Measurements from ENCODE around the gene ANGPT4. TPM values are rescaled to one million over a fixed set of nuclear protein-coding genes. Genes with fewer than 3 reads are reported as not detected.

ANGPT4 gene
- total RNA-seq, 1 experiment from 2014 or later, result 0.20 TPM

DNA sequence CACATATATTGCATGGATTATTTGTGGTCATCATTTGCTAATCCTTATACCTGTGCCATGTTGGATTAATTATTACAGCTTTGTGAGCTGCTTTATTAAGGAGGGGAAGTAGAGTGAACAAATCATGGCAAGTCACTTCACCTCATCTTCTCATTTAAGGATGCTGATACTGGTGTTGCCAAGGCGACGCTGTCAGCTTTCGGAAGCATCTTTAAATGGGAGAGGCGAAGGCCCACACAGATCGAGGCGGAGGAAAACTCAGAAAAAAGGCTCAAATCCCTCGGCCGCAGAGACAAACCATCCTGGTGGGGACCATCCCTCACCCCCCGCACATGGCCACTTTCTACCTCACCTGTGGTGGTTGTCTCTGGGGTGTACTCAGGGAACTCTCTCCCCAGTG is 47.9 kb downstream of the ANGPT4 start:
- peaks cover 9% of the 10 kb centered on the region for H3K27me3 Mint-ChIP-seq (ENCODE audit: low read depth)
- peaks cover 4% of the 10 kb centered on the region for H3K4me1 Mint-ChIP-seq
- TF ChIP-seq PRRX2 (CRISPR knock-in tag; IDR thresholded peaks at IDR 0.05) (no peak), FOXJ3 (CRISPR knock-in tag; IDR thresholded peaks at IDR 0.05; ENCODE audit: borderline replicate concordance) (no peak), TEAD4 (CRISPR knock-in tag; IDR thresholded peaks at IDR 0.05) (no peak), RELA (CRISPR knock-in tag; IDR thresholded peaks at IDR 0.05; ENCODE audit: borderline replicate concordance) (no peak), TEAD1 (CRISPR knock-in tag; IDR thresholded peaks at IDR 0.05) (no peak), ZNF671 (CRISPR knock-in tag; IDR thresholded peaks at IDR 0.05) (no peak)
- TF ChIP-seq, protein P1, sequence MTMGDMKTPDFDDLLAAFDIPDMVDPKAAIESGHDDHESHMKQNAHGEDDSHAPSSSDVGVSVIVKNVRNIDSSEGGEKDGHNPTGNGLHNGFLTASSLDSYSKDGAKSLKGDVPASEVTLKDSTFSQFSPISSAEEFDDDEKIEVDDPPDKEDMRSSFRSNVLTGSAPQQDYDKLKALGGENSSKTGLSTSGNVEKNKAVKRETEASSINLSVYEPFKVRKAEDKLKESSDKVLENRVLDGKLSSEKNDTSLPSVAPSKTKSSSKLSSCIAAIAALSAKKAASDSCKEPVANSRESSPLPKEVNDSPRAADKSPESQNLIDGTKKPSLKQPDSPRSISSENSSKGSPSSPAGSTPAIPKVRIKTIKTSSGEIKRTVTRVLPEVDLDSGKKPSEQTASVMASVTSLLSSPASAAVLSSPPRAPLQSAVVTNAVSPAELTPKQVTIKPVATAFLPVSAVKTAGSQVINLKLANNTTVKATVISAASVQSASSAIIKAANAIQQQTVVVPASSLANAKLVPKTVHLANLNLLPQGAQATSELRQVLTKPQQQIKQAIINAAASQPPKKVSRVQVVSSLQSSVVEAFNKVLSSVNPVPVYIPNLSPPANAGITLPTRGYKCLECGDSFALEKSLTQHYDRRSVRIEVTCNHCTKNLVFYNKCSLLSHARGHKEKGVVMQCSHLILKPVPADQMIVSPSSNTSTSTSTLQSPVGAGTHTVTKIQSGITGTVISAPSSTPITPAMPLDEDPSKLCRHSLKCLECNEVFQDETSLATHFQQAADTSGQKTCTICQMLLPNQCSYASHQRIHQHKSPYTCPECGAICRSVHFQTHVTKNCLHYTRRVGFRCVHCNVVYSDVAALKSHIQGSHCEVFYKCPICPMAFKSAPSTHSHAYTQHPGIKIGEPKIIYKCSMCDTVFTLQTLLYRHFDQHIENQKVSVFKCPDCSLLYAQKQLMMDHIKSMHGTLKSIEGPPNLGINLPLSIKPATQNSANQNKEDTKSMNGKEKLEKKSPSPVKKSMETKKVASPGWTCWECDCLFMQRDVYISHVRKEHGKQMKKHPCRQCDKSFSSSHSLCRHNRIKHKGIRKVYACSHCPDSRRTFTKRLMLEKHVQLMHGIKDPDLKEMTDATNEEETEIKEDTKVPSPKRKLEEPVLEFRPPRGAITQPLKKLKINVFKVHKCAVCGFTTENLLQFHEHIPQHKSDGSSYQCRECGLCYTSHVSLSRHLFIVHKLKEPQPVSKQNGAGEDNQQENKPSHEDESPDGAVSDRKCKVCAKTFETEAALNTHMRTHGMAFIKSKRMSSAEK (CRISPR knock-in tag; IDR thresholded peaks at IDR 0.05; ENCODE audit: borderline replicate concordance), result no peak
- TF ChIP-seq, protein P2, sequence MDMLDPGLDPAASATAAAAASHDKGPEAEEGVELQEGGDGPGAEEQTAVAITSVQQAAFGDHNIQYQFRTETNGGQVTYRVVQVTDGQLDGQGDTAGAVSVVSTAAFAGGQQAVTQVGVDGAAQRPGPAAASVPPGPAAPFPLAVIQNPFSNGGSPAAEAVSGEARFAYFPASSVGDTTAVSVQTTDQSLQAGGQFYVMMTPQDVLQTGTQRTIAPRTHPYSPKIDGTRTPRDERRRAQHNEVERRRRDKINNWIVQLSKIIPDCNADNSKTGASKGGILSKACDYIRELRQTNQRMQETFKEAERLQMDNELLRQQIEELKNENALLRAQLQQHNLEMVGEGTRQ (CRISPR knock-in tag; IDR thresholded peaks at IDR 0.05), result no peak
- TF ChIP-seq, protein P3, sequence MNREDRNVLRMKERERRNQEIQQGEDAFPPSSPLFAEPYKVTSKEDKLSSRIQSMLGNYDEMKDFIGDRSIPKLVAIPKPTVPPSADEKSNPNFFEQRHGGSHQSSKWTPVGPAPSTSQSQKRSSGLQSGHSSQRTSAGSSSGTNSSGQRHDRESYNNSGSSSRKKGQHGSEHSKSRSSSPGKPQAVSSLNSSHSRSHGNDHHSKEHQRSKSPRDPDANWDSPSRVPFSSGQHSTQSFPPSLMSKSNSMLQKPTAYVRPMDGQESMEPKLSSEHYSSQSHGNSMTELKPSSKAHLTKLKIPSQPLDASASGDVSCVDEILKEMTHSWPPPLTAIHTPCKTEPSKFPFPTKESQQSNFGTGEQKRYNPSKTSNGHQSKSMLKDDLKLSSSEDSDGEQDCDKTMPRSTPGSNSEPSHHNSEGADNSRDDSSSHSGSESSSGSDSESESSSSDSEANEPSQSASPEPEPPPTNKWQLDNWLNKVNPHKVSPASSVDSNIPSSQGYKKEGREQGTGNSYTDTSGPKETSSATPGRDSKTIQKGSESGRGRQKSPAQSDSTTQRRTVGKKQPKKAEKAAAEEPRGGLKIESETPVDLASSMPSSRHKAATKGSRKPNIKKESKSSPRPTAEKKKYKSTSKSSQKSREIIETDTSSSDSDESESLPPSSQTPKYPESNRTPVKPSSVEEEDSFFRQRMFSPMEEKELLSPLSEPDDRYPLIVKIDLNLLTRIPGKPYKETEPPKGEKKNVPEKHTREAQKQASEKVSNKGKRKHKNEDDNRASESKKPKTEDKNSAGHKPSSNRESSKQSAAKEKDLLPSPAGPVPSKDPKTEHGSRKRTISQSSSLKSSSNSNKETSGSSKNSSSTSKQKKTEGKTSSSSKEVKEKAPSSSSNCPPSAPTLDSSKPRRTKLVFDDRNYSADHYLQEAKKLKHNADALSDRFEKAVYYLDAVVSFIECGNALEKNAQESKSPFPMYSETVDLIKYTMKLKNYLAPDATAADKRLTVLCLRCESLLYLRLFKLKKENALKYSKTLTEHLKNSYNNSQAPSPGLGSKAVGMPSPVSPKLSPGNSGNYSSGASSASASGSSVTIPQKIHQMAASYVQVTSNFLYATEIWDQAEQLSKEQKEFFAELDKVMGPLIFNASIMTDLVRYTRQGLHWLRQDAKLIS (CRISPR knock-in tag; IDR thresholded peaks at IDR 0.05; ENCODE audit: borderline replicate concordance), result no peak
- TF ChIP-seq, protein P4, sequence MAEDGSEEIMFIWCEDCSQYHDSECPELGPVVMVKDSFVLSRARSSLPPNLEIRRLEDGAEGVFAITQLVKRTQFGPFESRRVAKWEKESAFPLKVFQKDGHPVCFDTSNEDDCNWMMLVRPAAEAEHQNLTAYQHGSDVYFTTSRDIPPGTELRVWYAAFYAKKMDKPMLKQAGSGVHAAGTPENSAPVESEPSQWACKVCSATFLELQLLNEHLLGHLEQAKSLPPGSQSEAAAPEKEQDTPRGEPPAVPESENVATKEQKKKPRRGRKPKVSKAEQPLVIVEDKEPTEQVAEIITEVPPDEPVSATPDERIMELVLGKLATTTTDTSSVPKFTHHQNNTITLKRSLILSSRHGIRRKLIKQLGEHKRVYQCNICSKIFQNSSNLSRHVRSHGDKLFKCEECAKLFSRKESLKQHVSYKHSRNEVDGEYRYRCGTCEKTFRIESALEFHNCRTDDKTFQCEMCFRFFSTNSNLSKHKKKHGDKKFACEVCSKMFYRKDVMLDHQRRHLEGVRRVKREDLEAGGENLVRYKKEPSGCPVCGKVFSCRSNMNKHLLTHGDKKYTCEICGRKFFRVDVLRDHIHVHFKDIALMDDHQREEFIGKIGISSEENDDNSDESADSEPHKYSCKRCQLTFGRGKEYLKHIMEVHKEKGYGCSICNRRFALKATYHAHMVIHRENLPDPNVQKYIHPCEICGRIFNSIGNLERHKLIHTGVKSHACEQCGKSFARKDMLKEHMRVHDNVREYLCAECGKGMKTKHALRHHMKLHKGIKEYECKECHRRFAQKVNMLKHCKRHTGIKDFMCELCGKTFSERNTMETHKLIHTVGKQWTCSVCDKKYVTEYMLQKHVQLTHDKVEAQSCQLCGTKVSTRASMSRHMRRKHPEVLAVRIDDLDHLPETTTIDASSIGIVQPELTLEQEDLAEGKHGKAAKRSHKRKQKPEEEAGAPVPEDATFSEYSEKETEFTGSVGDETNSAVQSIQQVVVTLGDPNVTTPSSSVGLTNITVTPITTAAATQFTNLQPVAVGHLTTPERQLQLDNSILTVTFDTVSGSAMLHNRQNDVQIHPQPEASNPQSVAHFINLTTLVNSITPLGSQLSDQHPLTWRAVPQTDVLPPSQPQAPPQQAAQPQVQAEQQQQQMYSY (CRISPR knock-in tag; IDR thresholded peaks at IDR 0.05), result no peak
- ChIA-PET CTCF (interaction anchor here (0.7 kb wide), 1 partner anchor 50 kb away, joined by 5 read pairs; no protein-coding TSS in a partner anchor), POLR2A (no interaction called here)
- no peak overlapping the region for H3K4me3 Mint-ChIP-seq
- no peak overlapping the region for H3K27ac Mint-ChIP-seq
- H3K9me3 Mint-ChIP-seq, result peaks cover 5% of the 10 kb centered on the region; the same call in 1 of the 2 replicates
- ATAC-seq (no peak), DNase-seq (ENCODE audit: low spot score) (no peak)
- H3K36me3 Mint-ChIP-seq, result no peaks in the 10 kb centered on the region

DNA sequence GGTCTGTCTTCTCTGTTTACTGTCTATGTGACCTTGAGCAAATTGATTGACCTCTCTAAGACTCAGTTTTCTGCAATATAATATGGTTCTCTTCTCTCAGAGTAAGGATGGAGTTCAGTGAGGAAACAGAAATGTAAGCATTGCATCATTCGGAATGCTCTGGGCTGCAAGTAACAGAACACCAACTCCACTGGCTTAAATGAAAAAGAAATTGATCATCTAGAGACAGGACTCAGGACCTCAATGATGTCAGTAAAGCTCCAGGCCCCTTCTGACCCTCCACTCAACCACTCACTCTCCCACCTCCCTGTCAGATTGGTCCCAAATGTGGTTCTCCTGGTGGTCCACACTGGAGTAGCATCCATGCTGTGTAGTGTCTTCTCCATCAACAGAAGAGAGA is 50.7 kb downstream of the ANGPT4 start:
- no peak overlapping the region for H3K27ac Mint-ChIP-seq
- peaks cover 9% of the 10 kb centered on the region for H3K27me3 Mint-ChIP-seq (ENCODE audit: low read depth)
- ATAC-seq (no peak), DNase-seq (ENCODE audit: low spot score) (no peak)
- no peaks in the 10 kb centered on the region for H3K36me3 Mint-ChIP-seq
- peaks cover 5% of the 10 kb centered on the region; the same call in 1 of the 2 replicates for H3K9me3 Mint-ChIP-seq
- ChIA-PET CTCF (no interaction called here), POLR2A (no interaction called here)
- peaks cover 9% of the 10 kb centered on the region for H3K4me1 Mint-ChIP-seq
- no peak overlapping the region for H3K4me3 Mint-ChIP-seq
- no peak for TF ChIP-seq ETV6 (CRISPR knock-in tag; IDR thresholded peaks at IDR 0.05)
- no peak for TF ChIP-seq SP1 (CRISPR knock-in tag; conservative IDR thresholded peaks at IDR 0.05)
- TF ChIP-seq ESRRA (CRISPR knock-in tag; IDR thresholded peaks at IDR 0.05; ENCODE audit: borderline replicate concordance), result no peak
- no peak for TF ChIP-seq ZNF423 (CRISPR knock-in tag; IDR thresholded peaks at IDR 0.05)
- no peak for TF ChIP-seq ZNF671 (CRISPR knock-in tag; IDR thresholded peaks at IDR 0.05)
- TF ChIP-seq CBFB (CRISPR knock-in tag; IDR thresholded peaks at IDR 0.05; ENCODE audit: low read depth), result no peak
- TF ChIP-seq, protein P5, sequence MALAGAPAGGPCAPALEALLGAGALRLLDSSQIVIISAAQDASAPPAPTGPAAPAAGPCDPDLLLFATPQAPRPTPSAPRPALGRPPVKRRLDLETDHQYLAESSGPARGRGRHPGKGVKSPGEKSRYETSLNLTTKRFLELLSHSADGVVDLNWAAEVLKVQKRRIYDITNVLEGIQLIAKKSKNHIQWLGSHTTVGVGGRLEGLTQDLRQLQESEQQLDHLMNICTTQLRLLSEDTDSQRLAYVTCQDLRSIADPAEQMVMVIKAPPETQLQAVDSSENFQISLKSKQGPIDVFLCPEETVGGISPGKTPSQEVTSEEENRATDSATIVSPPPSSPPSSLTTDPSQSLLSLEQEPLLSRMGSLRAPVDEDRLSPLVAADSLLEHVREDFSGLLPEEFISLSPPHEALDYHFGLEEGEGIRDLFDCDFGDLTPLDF (CRISPR knock-in tag; IDR thresholded peaks at IDR 0.05), result no peak
- TF ChIP-seq, protein P6, sequence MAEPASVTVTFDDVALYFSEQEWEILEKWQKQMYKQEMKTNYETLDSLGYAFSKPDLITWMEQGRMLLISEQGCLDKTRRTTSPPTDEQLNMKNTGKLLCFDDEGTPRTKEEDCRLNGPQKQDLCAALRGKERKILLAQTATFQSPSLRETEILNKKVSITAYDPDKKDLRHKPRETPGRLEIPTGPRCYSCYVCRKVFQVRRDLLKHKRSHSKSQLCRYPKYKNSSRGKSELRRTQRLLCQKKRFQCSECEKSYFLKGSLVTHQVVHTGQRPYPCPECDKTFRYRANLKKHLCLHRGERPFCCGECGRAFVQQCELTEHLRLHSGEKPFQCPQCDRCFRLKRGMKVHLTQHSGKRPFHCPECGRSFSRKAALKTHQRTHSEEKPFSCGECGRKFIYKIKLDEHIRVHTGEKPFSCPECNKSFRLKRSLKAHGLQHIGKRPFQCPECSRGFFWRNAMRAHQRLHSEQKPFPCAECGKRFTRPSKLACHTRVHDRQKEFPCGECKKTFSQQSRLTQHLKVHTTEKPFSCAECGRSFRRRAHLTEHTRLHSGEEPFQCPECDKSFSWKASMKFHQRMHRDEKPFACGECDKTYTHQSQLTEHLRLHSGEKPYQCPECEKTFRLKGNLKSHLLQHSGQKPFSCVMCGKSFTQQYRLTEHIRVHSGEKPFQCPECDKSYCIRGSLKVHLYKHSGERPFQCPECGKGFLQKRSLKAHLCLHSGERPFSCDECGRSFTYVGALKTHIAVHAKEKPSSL (CRISPR knock-in tag; conservative IDR thresholded peaks at IDR 0.05), result no peak
- no peak for TF ChIP-seq FOXP1 (CRISPR knock-in tag; IDR thresholded peaks at IDR 0.05; ENCODE audit: borderline replicate concordance)
- TF ChIP-seq ZNF263 (CRISPR knock-in tag; IDR thresholded peaks at IDR 0.05; ENCODE audit: low read depth), result no peak

Measured in WTC11 (cell line).